Uterus (tissue), 4 donors: ENCODE data around the gene AHNAK. TPM values are rescaled to one million over a fixed set of nuclear protein-coding genes. Genes with fewer than 3 reads are reported as not detected.

Source experiments
- DNase-seq, 2 donors: peaks; one replicate each; pipeline ENCODE4 v3.0.0-alpha.2; 2019 to 2020
- H3K27ac ChIP-seq, 2 donors: fragments of 200-600 bp; sonication (generic); 1 replicate in 1 of 2; 2 replicates in 1 of 2; pipeline ENCODE4 v1.5.1; 2016 to 2018
- H3K27me3 ChIP-seq, 2 donors: fragments of 200-600 bp; sonication (generic); one replicate each; pipeline ENCODE4 v1.5.1; 2018 to 2019; ENCODE audit warnings: control low read depth in 1 of 2
- H3K36me3 ChIP-seq, 2 donors: fragments of 200-600 bp; sonication (generic); one replicate each; pipeline ENCODE4 v1.5.1; 2019; ENCODE audit warnings: control low read depth in 1 of 2
- H3K4me1 ChIP-seq, 2 donors: fragments of 200-600 bp; sonication (generic); one replicate each; pipeline ENCODE4 v1.5.1; 2018 to 2019; ENCODE audit warnings: control low read depth in 1 of 2
- H3K4me3 ChIP-seq, 2 donors: fragments of 200-600 bp; sonication (generic); 1 replicate in 1 of 2; 2 replicates in 1 of 2; pipeline ENCODE4 v1.5.1; 2018 to 2019; ENCODE audit warnings: mild to moderate bottlenecking in 1 of 2
- H3K9me3 ChIP-seq, 2 donors: fragments of 200-600 bp; sonication (generic); one replicate each; pipeline ENCODE4 v1.5.1; 2019; ENCODE audit warnings: control low read depth in 1 of 2
- POLR2A ChIP-seq, 2 donors: fragments of 450-650 bp; IDR thresholded peaks; one replicate each; pipeline ENCODE4 v1.6.1; 2016; ENCODE audit warnings: antibody characterized with exemption in 2 of 2, mild to moderate bottlenecking in 1 of 2, moderate library complexity in 1 of 2
- intact Hi-C: fragments of 100-400 bp; cut with DNase I; formaldehyde crosslinking; loops from one replicate; pipeline ENCODE4 v1.15.1; 2023; ENCODE audit warnings: low total_unique reads
- total RNA-seq, 4 donors: library from RNA; depleted of rRNA in 3 of 4; stranded (reverse); fragments of >200 nt in 3 of 4; gene quantifications; one replicate each; pipeline versions ENCODE4 v1.1.0 to v1.2.4, GENCODE V29; 2014 to 2023
- TF ChIP-seq, protein P1 (sequence below), 4 experiments: fragments of 200-600 bp in 2 of 4; fragments of 450-650 bp in 2 of 4; sonication (generic) in 2 of 4; IDR thresholded peaks; one replicate each; pipeline ENCODE4 v1.5.1; 2016 to 2019; ENCODE audit warnings: antibody characterized with exemption in 4 of 4, mild to moderate bottlenecking in 2 of 4, moderate library complexity in 1 of 4
- donor health status: DM: yes; HTN: yes; CAD: no.

AHNAK gene
- total RNA-seq, 4 donors from 2014 or later = 452 to 1,353 (median 779) TPM

DNA sequence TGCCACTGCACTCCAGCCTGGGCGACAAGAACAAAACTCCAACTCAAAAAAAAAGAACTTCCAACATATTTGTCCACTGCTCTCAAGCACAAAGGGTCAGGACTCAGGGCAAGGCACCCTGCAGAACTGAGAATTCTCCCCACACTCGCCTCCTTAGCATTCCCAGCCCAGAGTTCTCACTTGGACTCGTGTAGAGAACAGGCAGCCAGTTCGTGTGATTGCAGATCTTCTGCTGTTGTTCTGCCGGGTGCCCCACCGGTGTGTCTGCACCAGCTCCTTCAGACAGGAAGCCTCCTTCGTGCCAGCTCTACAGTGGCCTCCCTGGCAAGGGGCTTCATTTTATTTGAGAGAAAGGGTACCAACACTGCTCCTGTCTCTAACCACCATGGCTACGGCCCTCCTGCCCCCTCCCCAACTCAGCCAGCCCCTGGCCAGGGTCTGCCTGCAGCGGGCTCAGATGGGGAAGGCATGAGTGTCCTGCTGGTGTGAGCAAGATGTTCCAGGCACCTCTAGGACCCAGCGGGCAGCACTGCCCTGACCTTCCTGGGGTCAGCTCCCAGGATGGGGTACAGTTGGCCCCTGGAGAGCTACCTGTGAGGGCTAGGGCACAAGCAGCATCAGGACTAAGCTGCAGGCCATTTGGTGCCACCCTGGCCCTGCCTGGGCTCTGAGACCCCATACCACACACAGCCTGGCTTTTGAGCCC lies 147.3 kb downstream of the AHNAK start:
- no peaks in the 10 kb centered on the region for H3K9me3 ChIP-seq
- H3K4me1 ChIP-seq = peaks cover 34 to 56% of the 10 kb centered on the region in 2 donors
- H3K4me3 ChIP-seq = no peak overlapping the region
- peak; percentile 57 to 59 for DNase-seq
- no peaks in the 10 kb centered on the region for H3K27me3 ChIP-seq
- TF ChIP-seq, protein P1, sequence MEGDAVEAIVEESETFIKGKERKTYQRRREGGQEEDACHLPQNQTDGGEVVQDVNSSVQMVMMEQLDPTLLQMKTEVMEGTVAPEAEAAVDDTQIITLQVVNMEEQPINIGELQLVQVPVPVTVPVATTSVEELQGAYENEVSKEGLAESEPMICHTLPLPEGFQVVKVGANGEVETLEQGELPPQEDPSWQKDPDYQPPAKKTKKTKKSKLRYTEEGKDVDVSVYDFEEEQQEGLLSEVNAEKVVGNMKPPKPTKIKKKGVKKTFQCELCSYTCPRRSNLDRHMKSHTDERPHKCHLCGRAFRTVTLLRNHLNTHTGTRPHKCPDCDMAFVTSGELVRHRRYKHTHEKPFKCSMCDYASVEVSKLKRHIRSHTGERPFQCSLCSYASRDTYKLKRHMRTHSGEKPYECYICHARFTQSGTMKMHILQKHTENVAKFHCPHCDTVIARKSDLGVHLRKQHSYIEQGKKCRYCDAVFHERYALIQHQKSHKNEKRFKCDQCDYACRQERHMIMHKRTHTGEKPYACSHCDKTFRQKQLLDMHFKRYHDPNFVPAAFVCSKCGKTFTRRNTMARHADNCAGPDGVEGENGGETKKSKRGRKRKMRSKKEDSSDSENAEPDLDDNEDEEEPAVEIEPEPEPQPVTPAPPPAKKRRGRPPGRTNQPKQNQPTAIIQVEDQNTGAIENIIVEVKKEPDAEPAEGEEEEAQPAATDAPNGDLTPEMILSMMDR (IDR thresholded peaks at IDR 0.05) = no peak
- peak in 1 of 2 donors; percentile 9 for TF ChIP-seq POLR2A (IDR thresholded peaks at IDR 0.05)
- H3K36me3 ChIP-seq = no peaks in the 10 kb centered on the region
- intact Hi-C loops = no loop called here
- H3K27ac ChIP-seq = peak overlapping the region; percentile 81 to 84

DNA sequence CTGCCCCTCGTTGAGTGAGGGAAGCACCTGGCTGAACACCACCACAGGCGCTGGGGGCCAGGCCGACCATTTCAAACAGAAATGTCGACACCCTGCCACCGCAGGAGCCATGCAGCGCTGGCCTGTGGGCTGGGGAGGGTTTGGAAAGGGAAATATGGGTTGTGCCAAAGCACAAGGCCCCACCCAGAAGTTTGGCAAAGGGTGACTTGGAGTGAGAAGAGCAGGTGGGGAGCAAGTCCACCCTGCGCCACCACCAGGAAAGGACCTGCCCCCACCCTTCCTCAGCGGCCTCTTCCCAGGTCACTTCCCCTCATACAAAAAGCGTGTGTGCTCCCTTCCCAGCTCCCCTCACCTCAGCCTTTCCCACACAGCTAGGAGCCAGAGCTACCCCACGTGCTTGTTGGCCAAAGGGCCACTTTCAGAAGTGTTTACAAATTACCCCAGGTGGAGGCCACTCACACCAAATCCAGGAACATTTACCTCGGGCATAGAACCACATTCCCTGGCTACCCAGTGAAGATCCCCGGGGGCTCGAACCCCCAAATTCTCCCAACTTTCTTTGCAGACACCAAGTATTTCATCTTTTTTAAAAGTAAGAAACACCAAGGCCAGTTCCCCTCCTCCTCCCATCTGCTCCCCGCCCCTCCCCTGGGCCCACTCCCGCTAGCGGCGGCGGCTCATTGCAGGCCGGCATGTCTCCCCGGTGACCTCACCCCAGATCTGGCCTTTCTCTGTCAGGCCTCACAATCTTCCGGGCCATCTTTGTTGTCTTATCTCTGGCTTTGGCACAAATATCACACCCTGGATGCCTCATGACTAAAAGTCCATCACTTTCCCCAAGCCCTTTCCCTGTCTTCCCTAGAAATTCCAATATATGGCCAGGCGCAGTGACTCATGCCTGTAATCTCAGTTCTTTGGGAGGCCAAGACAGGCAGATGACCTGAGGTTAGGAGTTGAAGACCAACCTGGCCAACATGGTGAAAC lies 148.3 kb downstream of the AHNAK start:
- Histone ChIP-seq H3K36me3 (no peaks in the 10 kb centered on the region), H3K4me1 (peaks cover 34 to 56% of the 10 kb centered on the region in 2 donors), H3K4me3 (no peak overlapping the region), H3K9me3 (no peaks in the 10 kb centered on the region), H3K27me3 (no peaks in the 10 kb centered on the region), H3K27ac (peak overlapping the region; percentile 81 to 84)
- intact Hi-C loops = no loop called here
- peak; percentile 77 to 79 for DNase-seq
- TF ChIP-seq, protein P1 (IDR thresholded peaks at IDR 0.05) = no peak
- TF ChIP-seq POLR2A (IDR thresholded peaks at IDR 0.05) = no peak

DNA sequence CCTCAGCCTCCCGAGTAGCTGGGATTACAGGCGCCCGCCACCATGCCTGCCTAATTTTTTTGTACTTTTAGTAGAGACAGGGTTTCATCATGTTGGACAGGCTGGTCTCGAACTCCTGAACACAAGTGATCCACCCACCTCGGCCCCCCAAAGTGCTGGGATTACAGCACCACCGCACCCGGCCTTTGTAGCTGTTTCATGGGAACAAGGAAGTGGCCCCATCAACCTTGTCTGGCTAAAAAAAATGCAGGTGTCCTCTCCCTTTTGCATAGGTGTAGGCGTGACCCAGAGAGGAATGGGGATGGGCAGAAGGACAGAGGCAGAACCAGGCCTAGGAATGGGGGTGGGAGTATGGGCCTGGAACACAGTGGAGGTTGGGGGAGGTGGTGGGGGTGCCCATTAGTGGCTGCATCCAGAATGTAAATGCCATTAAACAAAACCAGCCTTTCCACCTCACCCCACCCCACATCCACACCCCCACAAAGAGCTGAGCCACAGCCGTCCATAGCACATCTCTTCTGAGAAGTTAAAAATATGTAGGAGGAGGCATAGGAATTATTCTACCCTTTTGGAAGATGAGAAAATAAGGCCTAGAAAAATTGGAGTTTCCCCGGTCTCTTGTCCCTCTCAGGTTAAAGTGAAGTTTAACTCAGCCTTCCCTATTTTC lies 150.6 kb downstream of the AHNAK start:
- H3K36me3 ChIP-seq = no peaks in the 10 kb centered on the region
- TF ChIP-seq, protein P1 (IDR thresholded peaks at IDR 0.05) = no peak
- no peak for TF ChIP-seq POLR2A (IDR thresholded peaks at IDR 0.05)
- DNase-seq = no peak
- H3K4me3 ChIP-seq = no peak overlapping the region
- H3K9me3 ChIP-seq = no peaks in the 10 kb centered on the region
- intact Hi-C loops = no loop called here
- H3K27ac ChIP-seq = peak overlapping the region; percentile 81 to 84
- H3K4me1 ChIP-seq = peaks cover 24 to 39% of the 10 kb centered on the region in 2 donors
- H3K27me3 ChIP-seq = no peaks in the 10 kb centered on the region

DNA sequence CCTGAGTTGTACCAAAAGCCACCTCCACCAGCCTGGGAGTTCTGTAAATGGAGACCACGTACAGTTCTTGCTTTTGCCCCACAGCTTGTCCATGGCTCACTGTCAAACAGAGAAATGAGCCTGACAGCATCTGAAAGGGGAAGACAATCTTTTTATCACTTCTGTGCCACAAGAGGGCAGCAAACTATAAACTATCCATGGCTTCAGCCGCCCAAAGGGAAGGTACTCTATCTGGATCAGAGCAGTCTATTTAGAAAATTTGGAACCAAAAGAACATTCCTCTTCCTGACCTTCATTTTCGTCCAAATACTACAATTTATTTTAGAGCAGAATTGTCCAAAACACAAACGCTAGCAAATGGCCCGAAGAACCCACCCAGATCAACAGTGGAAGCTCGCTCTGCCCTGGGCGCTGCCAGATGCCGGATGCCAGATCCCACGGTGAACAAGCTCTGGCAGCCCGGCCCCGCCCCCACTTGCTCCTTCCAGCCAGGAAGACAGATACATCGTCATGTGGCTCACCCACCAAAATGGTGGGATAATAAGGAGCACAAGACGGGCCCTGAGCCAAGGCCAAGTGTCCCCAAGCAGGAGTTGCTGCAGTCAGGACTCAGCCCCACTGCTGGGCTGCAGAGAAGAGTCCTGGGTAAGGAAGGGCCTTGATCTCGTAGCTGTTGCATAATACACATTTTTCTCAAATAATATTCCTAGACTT lies 151.6 kb downstream of the AHNAK start:
- Histone ChIP-seq H3K4me3 (peak overlapping the region; percentile 14 to 22), H3K27ac (peak overlapping the region; percentile 76 to 84)
- peak; percentile 80 to 87 for DNase-seq

More for the DNA sequence above, 151.6 kb downstream of the AHNAK start:
- intact Hi-C loops = no loop called here
- no peaks in the 10 kb centered on the region for H3K27me3 ChIP-seq
- no peaks in the 10 kb centered on the region for H3K36me3 ChIP-seq
- TF ChIP-seq POLR2A (IDR thresholded peaks at IDR 0.05) = no peak
- TF ChIP-seq, protein P1 (IDR thresholded peaks at IDR 0.05) = peak; percentile 65 to 88 (median 80)
- H3K9me3 ChIP-seq = no peaks in the 10 kb centered on the region
- H3K4me1 ChIP-seq = peaks cover 17 to 32% of the 10 kb centered on the region in 2 donors
